ENCODE results near the gene DHRS9. TPM values are rescaled to one million over a fixed set of nuclear protein-coding genes. Genes with fewer than 3 reads are reported as not detected.

The DHRS9 gene
- polyA plus RNA-seq, 1 donor (not counting 4 experiments of a cell fraction or from before 2014, with no cell fraction given) = 3.3 TPM

GRCh38 chr2:169119851-169120250 lies 50.5 kb downstream of the DHRS9 start:
- no peaks in the 10 kb centered on the region for H3K79me2 ChIP-seq (ENCODE audit: control insufficient read depth, insufficient read depth, low read length)
- H3K27me3 ChIP-seq (ENCODE audit: control insufficient read depth, extremely low read depth, insufficient read depth, low read length) = peaks cover 3% of the 10 kb centered on the region
- H3K9me1 ChIP-seq (ENCODE audit: control insufficient read depth, extremely low read depth, insufficient read depth, low read length) = no peaks in the 10 kb centered on the region
- DNase-seq (ENCODE audit: low read depth, low spot score) (no peak), FAIRE-seq (no peak)
- no peak overlapping the region for H3K4me2 ChIP-seq (ENCODE audit: control insufficient read depth, extremely low read depth, insufficient read depth, low read depth, low read length)
- H3K27ac ChIP-seq (ENCODE audit: control insufficient read depth, insufficient read depth, low read length) = no peak overlapping the region
- no peaks in the 10 kb centered on the region for H3K36me3 ChIP-seq (ENCODE audit: control insufficient read depth in 2 of 2, extremely low read depth in 1 of 2, insufficient read depth in 2 of 2, low read length in 2 of 2)
- TF ChIP-seq CTCF (optimal IDR thresholded peaks at IDR 0.05 in 1 of 3, IDR thresholded peaks at IDR 0.05 in 1 of 3, conservative IDR thresholded peaks at IDR 0.05 in 1 of 3; ENCODE audit: extremely low read depth in 1 of 3, insufficient read depth in 2 of 3, low read length in 3 of 3) (no peak), EZH2 (IDR thresholded peaks at IDR 0.05; ENCODE audit: low read length) (no peak)
- H3K9ac ChIP-seq (ENCODE audit: control insufficient read depth, extremely low read depth, insufficient read depth, low read length) = no peak overlapping the region
- no peak overlapping the region for H3K4me3 ChIP-seq (ENCODE audit: control insufficient read depth in 2 of 3, extremely low read depth in 1 of 3, insufficient read depth in 2 of 3, low read depth in 1 of 3, low read length in 3 of 3)
- H3K9me3 ChIP-seq (ENCODE audit: control insufficient read depth, low read depth, low read length) = no peaks in the 10 kb centered on the region
- H4K20me1 ChIP-seq (ENCODE audit: control insufficient read depth, extremely low read depth, insufficient read depth, low read length) = no peaks in the 10 kb centered on the region
- no peak overlapping the region for H2AFZ ChIP-seq (ENCODE audit: control insufficient read depth, low read length)
- H3K4me1 ChIP-seq (ENCODE audit: control insufficient read depth, extremely low read depth, insufficient read depth, low read length) = peaks cover 5% of the 10 kb centered on the region
- dilution Hi-C loops (cut with MboI; ENCODE audit: extremely low pct_ligation_motif_present, low sequenced_read_pairs) = no loop called here

- Histone ChIP-seq H3K9me1 (ENCODE audit: control insufficient read depth, extremely low read depth, insufficient read depth, low read length) (no peaks in the 10 kb centered on the region), H3K4me3 (ENCODE audit: control insufficient read depth in 2 of 3, extremely low read depth in 1 of 3, insufficient read depth in 2 of 3, low read depth in 1 of 3, low read length in 3 of 3) (no peak overlapping the region), H3K27me3 (ENCODE audit: control insufficient read depth, extremely low read depth, insufficient read depth, low read length) (no peaks in the 10 kb centered on the region), H4K20me1 (ENCODE audit: control insufficient read depth, extremely low read depth, insufficient read depth, low read length) (no peaks in the 10 kb centered on the region), H2AFZ (ENCODE audit: control insufficient read depth, low read length) (no peak overlapping the region), H3K4me1 (ENCODE audit: control insufficient read depth, extremely low read depth, insufficient read depth, low read length) (no peaks in the 10 kb centered on the region), H3K4me2 (ENCODE audit: control insufficient read depth, extremely low read depth, insufficient read depth, low read depth, low read length) (no peak overlapping the region), H3K79me2 (ENCODE audit: control insufficient read depth, insufficient read depth, low read length) (no peaks in the 10 kb centered on the region), H3K9me3 (ENCODE audit: control insufficient read depth, low read depth, low read length) (no peaks in the 10 kb centered on the region), H3K36me3 (ENCODE audit: control insufficient read depth in 2 of 2, extremely low read depth in 1 of 2, insufficient read depth in 2 of 2, low read length in 2 of 2) (no peaks in the 10 kb centered on the region), H3K9ac (ENCODE audit: control insufficient read depth, extremely low read depth, insufficient read depth, low read length) (no peak overlapping the region), H3K27ac (ENCODE audit: control insufficient read depth, insufficient read depth, low read length) (no peak overlapping the region)
- TF ChIP-seq CTCF (optimal IDR thresholded peaks at IDR 0.05 in 1 of 3, IDR thresholded peaks at IDR 0.05 in 1 of 3, conservative IDR thresholded peaks at IDR 0.05 in 1 of 3; ENCODE audit: extremely low read depth in 1 of 3, insufficient read depth in 2 of 3, low read length in 3 of 3) = no peak
- TF ChIP-seq EZH2 (IDR thresholded peaks at IDR 0.05; ENCODE audit: low read length) = no peak
- dilution Hi-C loops (cut with MboI; ENCODE audit: extremely low pct_ligation_motif_present, low sequenced_read_pairs) = no loop called here
- FAIRE-seq (no peak), DNase-seq (ENCODE audit: low read depth, low spot score) (no peak)
These were observed 60.4 kb downstream of the DHRS9 start for GRCh38 chr2:169129703-169130243.
